Liver (tissue), 3 donors: Measurements from ENCODE around the gene USF2.

ENCODE experiments used
- FOXA1 ChIP-seq: IDR thresholded peaks from 2 replicates; pipeline ENCODE4 v1.6.1; 2016; ENCODE audit warnings: antibody characterized with exemption
- FOXA2 ChIP-seq: IDR thresholded peaks from 2 replicates; pipeline ENCODE4 v1.6.1; 2016; ENCODE audit warnings: antibody characterized with exemption
- GABPA ChIP-seq, 2 donors: IDR thresholded peaks in 1 of 2; conservative IDR thresholded peaks in 1 of 2; 2 replicates each; pipeline ENCODE4 v1.6.1; 2016; ENCODE audit warnings: antibody characterized with exemption in 2 of 2, mild to moderate bottlenecking in 1 of 2, moderate library complexity in 1 of 2
- HNF4G ChIP-seq: IDR thresholded peaks from 2 replicates; pipeline ENCODE4 v1.6.1; 2016; ENCODE audit warnings: antibody characterized with exemption
- JUND ChIP-seq, 2 donors: IDR thresholded peaks; 2 replicates each; pipeline ENCODE4 v1.6.1; 2016; ENCODE audit warnings: antibody characterized with exemption in 2 of 2
- RAD21 ChIP-seq, 2 donors: IDR thresholded peaks; 2 replicates each; pipeline ENCODE4 v1.6.1; 2016; ENCODE audit warnings: antibody characterized with exemption in 2 of 2, mild to moderate bottlenecking in 2 of 2
- REST ChIP-seq: IDR thresholded peaks from 2 replicates; pipeline ENCODE4 v1.6.1; 2016; ENCODE audit warnings: antibody characterized with exemption, mild to moderate bottlenecking
- RXRA ChIP-seq, 2 donors: IDR thresholded peaks; 2 replicates each; pipeline ENCODE4 v1.6.1; 2017 to 2018; ENCODE audit warnings: antibody characterized with exemption in 2 of 2, mild to moderate bottlenecking in 1 of 2
- SP1 ChIP-seq: IDR thresholded peaks from 2 replicates; pipeline ENCODE4 v1.6.1; 2018; ENCODE audit warnings: antibody characterized with exemption, mild to moderate bottlenecking
- TAF1 ChIP-seq: conservative IDR thresholded peaks from 2 replicates; pipeline ENCODE4 v1.6.1; 2016; ENCODE audit warnings: antibody characterized with exemption, mild to moderate bottlenecking
- YY1 ChIP-seq: IDR thresholded peaks from 2 replicates; pipeline ENCODE4 v1.6.1; 2016; ENCODE audit warnings: antibody characterized with exemption, mild to moderate bottlenecking
- TF ChIP-seq, protein P1 (sequence below): IDR thresholded peaks from 2 replicates; pipeline ENCODE4 v1.6.1; 2016; ENCODE audit warnings: antibody characterized with exemption
- TF ChIP-seq, protein P2 (sequence below): IDR thresholded peaks from 2 replicates; pipeline ENCODE4 v1.6.1; 2016; ENCODE audit warnings: antibody characterized with exemption
- TF ChIP-seq, protein P3 (sequence below): fragments of 150-350 bp; IDR thresholded peaks from 2 replicates; pipeline ENCODE4 v1.5.1; 2017; ENCODE audit warnings: improper control_type of control experiment, low read depth, low read length; ENCODE audit not compliant: missing input control
- donor health status: healthy.
- donor health status: healthy.

DNA sequence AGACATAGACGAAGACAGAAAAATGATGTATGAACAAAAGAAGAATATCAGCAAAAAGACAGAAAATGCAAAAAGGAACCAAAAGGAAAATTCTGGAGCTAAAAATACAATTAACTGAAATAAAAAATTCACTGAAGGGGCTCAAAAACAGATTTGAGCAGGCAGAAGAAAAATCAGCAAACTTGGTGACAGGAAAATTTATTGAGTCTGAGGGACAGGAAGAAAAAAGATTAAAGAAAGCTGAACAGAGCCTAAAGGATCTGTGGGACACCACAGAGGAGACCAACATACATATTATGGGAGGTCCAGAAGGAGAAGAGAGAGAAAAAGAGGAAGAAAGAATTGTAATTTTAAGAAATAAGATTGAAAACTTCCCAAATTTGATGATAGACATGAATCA lies 27.3 kb upstream of the USF2 start:
- no peak for TF ChIP-seq JUND (IDR thresholded peaks at IDR 0.05)
- TF ChIP-seq, protein P1, sequence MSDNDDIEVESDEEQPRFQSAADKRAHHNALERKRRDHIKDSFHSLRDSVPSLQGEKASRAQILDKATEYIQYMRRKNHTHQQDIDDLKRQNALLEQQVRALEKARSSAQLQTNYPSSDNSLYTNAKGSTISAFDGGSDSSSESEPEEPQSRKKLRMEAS = no peak
- TF ChIP-seq, protein P2, sequence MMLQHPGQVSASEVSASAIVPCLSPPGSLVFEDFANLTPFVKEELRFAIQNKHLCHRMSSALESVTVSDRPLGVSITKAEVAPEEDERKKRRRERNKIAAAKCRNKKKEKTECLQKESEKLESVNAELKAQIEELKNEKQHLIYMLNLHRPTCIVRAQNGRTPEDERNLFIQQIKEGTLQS = no peak
- TF ChIP-seq, protein P3, sequence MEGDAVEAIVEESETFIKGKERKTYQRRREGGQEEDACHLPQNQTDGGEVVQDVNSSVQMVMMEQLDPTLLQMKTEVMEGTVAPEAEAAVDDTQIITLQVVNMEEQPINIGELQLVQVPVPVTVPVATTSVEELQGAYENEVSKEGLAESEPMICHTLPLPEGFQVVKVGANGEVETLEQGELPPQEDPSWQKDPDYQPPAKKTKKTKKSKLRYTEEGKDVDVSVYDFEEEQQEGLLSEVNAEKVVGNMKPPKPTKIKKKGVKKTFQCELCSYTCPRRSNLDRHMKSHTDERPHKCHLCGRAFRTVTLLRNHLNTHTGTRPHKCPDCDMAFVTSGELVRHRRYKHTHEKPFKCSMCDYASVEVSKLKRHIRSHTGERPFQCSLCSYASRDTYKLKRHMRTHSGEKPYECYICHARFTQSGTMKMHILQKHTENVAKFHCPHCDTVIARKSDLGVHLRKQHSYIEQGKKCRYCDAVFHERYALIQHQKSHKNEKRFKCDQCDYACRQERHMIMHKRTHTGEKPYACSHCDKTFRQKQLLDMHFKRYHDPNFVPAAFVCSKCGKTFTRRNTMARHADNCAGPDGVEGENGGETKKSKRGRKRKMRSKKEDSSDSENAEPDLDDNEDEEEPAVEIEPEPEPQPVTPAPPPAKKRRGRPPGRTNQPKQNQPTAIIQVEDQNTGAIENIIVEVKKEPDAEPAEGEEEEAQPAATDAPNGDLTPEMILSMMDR = no peak
- no peak for TF ChIP-seq HNF4G
- no peak for TF ChIP-seq RAD21 (IDR thresholded peaks at IDR 0.05)
- no peak for TF ChIP-seq FOXA2
- no peak for TF ChIP-seq TAF1
- no peak for TF ChIP-seq FOXA1
- no peak for TF ChIP-seq YY1
- TF ChIP-seq SP1 = no peak
- no peak for TF ChIP-seq REST
- no peak for TF ChIP-seq RXRA (IDR thresholded peaks at IDR 0.05)
- no peak for TF ChIP-seq GABPA (IDR thresholded peaks at IDR 0.05 in 1 of 2, conservative IDR thresholded peaks at IDR 0.05 in 1 of 2)
